Measurements from ENCODE around the gene HNRNPL. TPM values are rescaled to one million over a fixed set of nuclear protein-coding genes. Genes with fewer than 3 reads are reported as not detected.
"Not testable (repeated sequence)": the region's sequence is repeated elsewhere in the genome, so short reads cannot be mapped to it uniquely, and the experiment has no call there.

HNRNPL gene
- total RNA-seq, 1 donor from 2014 or later: 263 TPM

- DNase-seq (ENCODE audit: low read depth in 2 of 2): no peak
Observed at GRCh38 chr19:38803543-38803942, 46.2 kb downstream of the HNRNPL start.

DNA sequence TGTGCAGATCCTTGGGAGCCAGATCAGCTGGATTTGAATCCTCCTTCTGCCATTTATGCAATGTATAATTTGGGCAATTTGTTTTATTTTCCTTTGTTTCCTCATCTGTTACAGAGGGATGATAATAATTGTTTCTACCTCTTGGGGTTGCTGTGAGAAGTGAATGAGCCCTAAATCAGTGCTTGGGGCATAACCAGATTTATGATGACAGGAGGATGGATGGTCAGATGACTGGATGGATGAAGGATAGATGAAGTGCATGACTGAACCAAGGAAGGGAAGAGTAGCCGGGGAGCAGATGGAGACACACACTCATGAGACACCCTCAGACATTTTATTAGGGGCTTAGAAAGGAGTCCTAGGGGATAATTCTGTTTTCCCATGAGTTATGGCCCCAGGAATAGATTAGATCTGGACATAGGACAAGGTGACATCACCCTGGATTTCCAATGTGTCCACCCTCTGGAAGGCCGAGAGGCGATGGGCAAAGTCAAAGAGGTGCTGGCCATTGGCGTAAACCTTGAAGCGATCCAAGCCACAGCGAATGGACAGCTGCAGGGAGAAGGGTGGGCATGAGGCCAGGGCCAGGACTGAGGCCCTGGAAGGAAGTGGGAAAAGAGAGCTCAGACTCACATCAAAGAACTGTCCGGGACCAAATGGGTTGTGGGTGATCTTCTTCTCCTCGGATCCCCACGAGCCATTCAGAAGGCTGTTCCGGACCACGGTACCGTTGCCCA is 48.3 kb downstream of the HNRNPL start:
- no peak for DNase-seq (ENCODE audit: low read depth in 2 of 2)

DNA sequence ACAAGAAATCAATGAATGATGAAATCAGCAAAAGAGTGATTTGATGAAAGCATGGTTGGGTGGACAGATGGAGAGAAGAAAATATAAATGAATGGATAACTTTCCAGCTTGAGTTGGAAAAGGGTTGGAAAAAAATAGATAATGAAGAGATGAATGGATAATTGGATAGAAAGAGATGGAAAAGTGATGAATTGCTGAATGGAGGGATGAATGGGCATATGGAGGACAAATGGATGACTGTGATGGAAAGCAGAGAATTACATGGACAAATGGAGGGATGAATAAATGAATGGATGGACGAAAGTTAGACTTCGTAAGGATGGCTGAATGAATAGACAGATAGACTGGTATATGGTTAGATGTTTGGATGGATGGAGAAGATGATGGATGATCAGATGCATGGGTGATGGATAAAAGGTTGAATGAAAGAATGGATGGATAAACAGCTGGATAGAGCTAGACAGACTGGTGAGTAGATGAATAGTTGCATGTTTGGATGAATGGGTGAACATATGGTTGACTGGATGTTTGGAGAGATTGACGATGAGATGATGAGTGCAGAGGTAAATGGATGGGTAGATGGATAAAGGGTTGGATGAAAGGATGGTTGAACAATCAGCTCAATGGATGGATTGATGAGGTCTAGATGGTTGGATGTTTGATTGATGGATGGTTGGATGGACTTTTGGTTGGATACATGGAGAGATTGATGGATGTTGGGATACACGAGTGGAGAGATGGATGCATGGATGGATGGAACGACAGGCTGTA is 49.0 kb downstream of the HNRNPL start:
- DNase-seq (ENCODE audit: low read depth in 2 of 2): no peak

DNA sequence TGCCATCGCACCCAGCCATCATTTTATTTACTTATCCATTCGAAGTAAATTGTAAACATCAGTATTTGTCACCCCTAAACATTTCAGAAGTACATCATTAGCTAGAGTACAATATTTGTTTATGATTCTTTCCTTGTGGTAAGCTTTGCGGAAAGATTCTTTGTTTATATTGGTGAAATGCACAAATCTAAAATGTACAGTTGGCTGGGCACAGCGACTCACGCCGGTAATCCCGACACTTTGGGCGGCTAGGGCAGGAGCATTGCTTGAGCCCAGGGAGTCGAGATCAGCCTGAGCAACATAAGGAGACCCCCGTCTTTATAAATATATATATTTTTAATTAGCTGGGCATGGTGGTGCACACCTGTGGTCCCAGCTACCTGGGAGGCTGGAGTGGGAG is 50.7 kb downstream of the HNRNPL start:
- no peak for DNase-seq (ENCODE audit: low read depth in 2 of 2)

DNA sequence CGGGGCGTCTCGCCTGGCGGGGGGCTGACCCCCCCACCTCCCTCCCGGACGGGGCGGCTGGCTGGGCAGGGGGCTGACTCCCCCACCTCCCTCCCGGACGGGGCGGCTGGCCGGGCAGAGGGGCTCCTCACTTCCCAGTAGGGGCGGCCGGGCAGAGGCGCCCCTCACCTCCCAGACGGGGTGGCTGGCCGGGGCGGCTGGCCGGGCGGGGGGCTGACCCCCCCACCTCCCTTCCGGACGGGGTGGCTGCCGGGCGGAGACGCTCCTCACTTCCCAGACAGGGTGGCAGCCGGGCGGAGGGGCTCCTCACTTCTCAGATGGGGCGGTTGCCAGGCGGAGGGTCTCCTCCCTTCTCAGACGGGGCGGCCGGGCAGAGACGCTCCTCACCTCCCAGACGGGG is 52.0 kb downstream of the HNRNPL start:
- DNase-seq (ENCODE audit: low read depth in 2 of 2): not testable (repeated sequence)

- no peak for DNase-seq (ENCODE audit: low read depth in 2 of 2)
Observed at GRCh38 chr19:38796154-38796553, 53.6 kb downstream of the HNRNPL start.

DNA sequence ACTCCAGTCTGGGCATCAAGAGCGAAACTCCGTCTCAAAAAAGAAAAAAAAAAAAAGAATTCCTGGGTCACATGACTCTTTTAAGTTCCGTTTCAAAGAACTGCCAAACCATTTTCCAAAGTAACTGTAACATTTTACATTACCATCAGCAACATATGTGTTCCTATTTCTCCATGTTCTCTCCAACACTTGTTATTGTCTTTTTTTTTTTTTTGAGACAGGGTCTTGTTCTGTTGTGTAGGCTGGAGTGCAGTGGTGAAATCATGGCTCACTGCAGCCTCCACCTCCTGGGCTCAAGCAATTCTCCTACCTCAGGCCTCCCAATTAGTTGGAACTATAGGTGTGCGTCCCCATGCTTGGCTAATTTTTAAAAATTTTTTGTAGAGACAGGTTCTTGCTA is 54.2 kb downstream of the HNRNPL start:
- no peak for DNase-seq (ENCODE audit: low read depth in 2 of 2)

DNA sequence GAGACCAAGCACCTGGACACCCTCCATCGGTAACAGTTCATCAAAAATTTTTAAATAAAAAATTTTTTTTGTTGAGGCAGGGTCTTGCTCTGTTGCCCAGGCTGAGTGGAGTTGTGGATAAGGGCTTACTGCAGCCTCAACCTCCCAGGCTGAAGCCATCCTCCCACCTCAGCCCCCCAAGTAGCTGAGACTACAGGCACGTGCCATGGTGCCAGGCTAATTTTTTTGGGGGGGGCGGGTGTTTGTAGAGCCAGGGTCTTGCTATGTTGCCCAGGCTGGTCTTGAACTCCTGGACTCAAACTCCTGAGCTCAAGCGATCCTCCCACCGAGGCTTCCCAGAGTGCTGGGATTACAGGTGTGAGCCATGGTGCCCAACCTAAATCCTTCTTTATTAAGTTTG is 56.1 kb downstream of the HNRNPL start:
- DNase-seq (ENCODE audit: low read depth in 2 of 2): no peak

GRCh38 chr19:38793177-38793576 is 56.6 kb downstream of the HNRNPL start:
- DNase-seq (ENCODE audit: low read depth in 2 of 2): peak in 1 of 2 donors; percentile 61

DNA sequence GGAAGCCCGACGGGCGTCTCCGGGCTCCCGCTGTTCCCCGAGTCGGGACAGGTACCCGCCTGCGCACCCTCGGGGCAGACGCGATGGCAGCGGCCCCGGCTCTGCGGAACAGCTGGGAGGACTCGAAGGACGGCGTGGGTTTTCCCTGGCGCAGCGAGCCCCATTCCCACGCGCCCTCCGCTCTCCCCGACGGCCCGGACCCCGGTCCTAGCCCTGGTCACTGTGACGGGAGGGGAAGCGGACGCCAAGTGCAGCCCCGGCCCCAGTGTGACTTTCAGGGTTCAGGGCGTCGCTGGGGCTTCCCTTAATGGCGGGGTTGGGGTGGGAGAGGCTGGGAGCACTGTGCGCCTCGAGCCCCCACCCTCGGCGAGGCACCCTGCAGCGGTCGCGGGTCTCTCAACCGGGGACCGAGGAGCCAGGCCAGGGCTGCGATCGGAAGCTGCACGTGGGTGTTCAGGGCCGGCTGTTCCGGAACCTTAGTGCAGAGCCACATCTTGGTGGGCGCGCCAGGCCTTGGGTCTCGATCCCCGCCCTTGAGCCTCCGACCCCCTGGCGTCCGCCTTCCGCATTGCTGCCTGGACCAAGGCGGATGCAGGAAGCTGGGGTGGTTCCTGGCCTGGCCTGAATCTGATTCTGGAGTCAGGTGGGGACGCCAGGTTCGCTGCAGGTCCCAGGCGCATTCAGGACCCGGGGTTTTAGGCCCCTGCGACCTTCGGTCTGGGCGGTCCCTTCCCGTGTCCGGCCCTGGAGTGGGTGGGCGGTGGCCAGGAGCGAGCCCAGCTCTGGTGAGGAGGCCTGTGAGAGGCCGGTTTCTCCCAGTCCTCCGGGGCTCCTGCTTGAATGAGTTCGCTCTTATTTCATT is 57.3 kb downstream of the HNRNPL start:
- DNase-seq (ENCODE audit: low read depth in 2 of 2): peak in 1 of 2 donors; percentile 51

DNA sequence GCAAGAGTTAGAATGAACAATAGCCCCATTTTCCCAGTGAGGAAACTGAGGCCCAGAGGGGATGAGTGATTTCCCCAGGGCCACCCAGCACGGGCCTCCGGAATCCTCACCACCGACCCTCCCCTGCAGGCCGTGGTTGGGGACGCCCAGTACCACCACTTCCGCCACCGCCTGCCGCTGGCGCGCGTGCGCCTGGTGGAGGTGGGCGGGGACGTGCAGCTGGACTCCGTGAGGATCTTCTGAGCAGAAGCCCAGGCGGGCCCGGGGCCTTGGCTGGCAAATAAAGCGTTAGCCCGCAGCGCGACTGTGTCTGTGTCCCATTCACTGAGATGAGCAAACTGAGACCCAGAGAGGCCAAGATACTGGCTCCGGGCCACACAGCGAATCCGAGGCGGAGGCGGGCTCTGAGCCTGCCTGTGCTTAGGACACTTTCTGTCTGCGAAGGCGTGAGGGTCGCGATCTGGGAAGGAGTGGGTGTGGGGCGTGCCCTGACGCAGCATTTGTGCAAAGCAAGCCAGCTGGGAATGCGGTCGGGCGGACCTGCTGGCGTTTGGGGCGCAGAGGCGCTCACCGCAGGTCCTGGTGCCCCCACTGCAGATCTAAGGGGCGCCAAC is 58.2 kb downstream of the HNRNPL start:
- DNase-seq (ENCODE audit: low read depth in 2 of 2): not testable (repeated sequence)

GRCh38 chr19:38790507-38791403 is 59.0 kb downstream of the HNRNPL start:
- not testable (repeated sequence) for DNase-seq (ENCODE audit: low read depth in 2 of 2)

- no peak for DNase-seq (ENCODE audit: low read depth in 2 of 2)
Observed at GRCh38 chr19:38788478-38789243, 61.1 kb downstream of the HNRNPL start, which contains the start of gene LGALS7B. LGALS7B (plus strand) TSS chr19:38789200; CDS start chr19:38789227, 27 bp downstream.

- no peak for DNase-seq (ENCODE audit: low read depth in 2 of 2)
Observed at GRCh38 chr19:38786572-38787265, 63.1 kb downstream of the HNRNPL start.

Other genes starting within 250 kb of the HNRNPL start
- 0.13 TPM in 1 of 2 replicates, not detected in the other for gene MAP4K1, start 232.0 kb downstream of the HNRNPL start, total RNA-seq
- 329 and 443 TPM in 2 replicates for gene EIF3K, start 230.8 kb downstream of the HNRNPL start, total RNA-seq
- 126 and 192 TPM in 2 replicates for gene ACTN4, start 202.3 kb downstream of the HNRNPL start, total RNA-seq
- gene CAPN12, start 105.5 kb downstream of the HNRNPL start, total RNA-seq: 0.13 TPM in 1 of 2 replicates, not detected in the other
- not detected in 2 replicates for gene LGALS7, start 76.5 kb downstream of the HNRNPL start, total RNA-seq
- gene LGALS7B, start 60.8 kb downstream of the HNRNPL start, total RNA-seq: 0.39 TPM in 1 of 2 replicates, not detected in the other
- gene LGALS4, start 37.0 kb downstream of the HNRNPL start, total RNA-seq: not detected in 2 replicates
- 50.5 and 59.9 TPM in 2 replicates for gene ECH1, start 18.2 kb downstream of the HNRNPL start, total RNA-seq
- 8.1 and 10.1 TPM in 2 replicates for gene RINL, start 28.3 kb upstream of the HNRNPL start, total RNA-seq
- gene SIRT2, start 49.6 kb upstream of the HNRNPL start, total RNA-seq: 62.3 and 105 TPM in 2 replicates
- gene NFKBIB, start 50.0 kb upstream of the HNRNPL start, total RNA-seq: 8.0 and 15.3 TPM in 2 replicates
- gene CCER2, start 62.2 kb upstream of the HNRNPL start, total RNA-seq: 0.13 TPM in 1 of 2 replicates, not detected in the other
- gene SARS2, start 80.8 kb upstream of the HNRNPL start, total RNA-seq: 17.2 and 18.3 TPM in 2 replicates
- gene MRPS12, start 81.0 kb upstream of the HNRNPL start, total RNA-seq: 46.6 and 50.1 TPM in 2 replicates
- 13.6 and 29.0 TPM in 2 replicates for gene FBXO17, start 125.8 kb upstream of the HNRNPL start, total RNA-seq
- 0.77 and 1.0 TPM in 2 replicates for gene FBXO27, start 182.6 kb upstream of the HNRNPL start, total RNA-seq
- not detected in 2 replicates for gene ACP7, start 234.4 kb upstream of the HNRNPL start, total RNA-seq